GM12878 (cell line): ENCODE data around the gene YIF1A. TPM values are rescaled to one million over a fixed set of nuclear protein-coding genes. Genes with fewer than 3 reads are reported as not detected.

Experiments
- ATF2 ChIP-seq: IDR thresholded peaks from 2 replicates; pipeline ENCODE4 v1.6.1; 2012; ENCODE audit warnings: low read length, inconsistent platforms
- CBX5 ChIP-seq: sonication (generic); IDR thresholded peaks from 2 replicates; pipeline ENCODE4 v1.6.1; 2016; ENCODE audit warnings: low read depth, moderate library complexity, mild to moderate bottlenecking, inconsistent platforms
- CHD1 ChIP-seq: IDR thresholded peaks from 2 replicates; pipeline ENCODE4 v1.6.1; 2012; ENCODE audit warnings: low read depth, low read length, improper control_type of control experiment
- CTCF ChIP-seq, 3 experiments: IDR thresholded peaks in 2 of 3; conservative IDR thresholded peaks in 1 of 3; 2 replicates each; pipeline ENCODE4 v1.5.1; 2011; ENCODE audit warnings: low read depth in 3 of 3, low read length in 3 of 3, mild to moderate bottlenecking in 3 of 3, control low read depth in 2 of 3, moderate library complexity in 2 of 3, inconsistent platforms in 1 of 3, mixed read lengths in 1 of 3; ENCODE audit not compliant: control insufficient read depth in 2 of 3, insufficient read depth in 1 of 3; ENCODE audit errors: extremely low read depth in 1 of 3
- EGR1 ChIP-seq, 2 experiments: IDR thresholded peaks; 1 replicate in 1 of 2; 2 replicates in 1 of 2; pipeline ENCODE4 v1.6.1; 2011 to 2012; ENCODE audit warnings: low read depth in 2 of 2, low read length in 2 of 2, borderline replicate concordance in 1 of 2, mild to moderate bottlenecking in 1 of 2, moderate library complexity in 1 of 2
- IRF3 ChIP-seq: fragments of 450-650 bp; IDR thresholded peaks from 2 replicates; pipeline ENCODE4 v1.6.1; 2014; ENCODE audit warnings: mild to moderate bottlenecking
- IRF5 ChIP-seq: fragments of 450-650 bp; IDR thresholded peaks from 2 replicates; pipeline ENCODE4 v1.6.1; 2017; ENCODE audit warnings: borderline replicate concordance
- LARP7 ChIP-seq: fragments of 450-650 bp; IDR thresholded peaks from 2 replicates; pipeline ENCODE4 v1.6.1; 2017; ENCODE audit warnings: mild to moderate bottlenecking
- NR2F1 ChIP-seq: fragments of 450-650 bp; conservative IDR thresholded peaks from 2 replicates; pipeline ENCODE4 v1.6.1; 2017; ENCODE audit warnings: mild to moderate bottlenecking
- POLR2AphosphoS5 ChIP-seq: IDR thresholded peaks from 2 replicates; pipeline ENCODE4 v1.6.1; 2011; ENCODE audit warnings: mild to moderate bottlenecking, low read length, inconsistent platforms
- RAD21 ChIP-seq: IDR thresholded peaks from 2 replicates; pipeline ENCODE4 v1.6.1; 2011; ENCODE audit warnings: mild to moderate bottlenecking, low read depth, low read length, moderate library complexity; ENCODE audit not compliant: insufficient read depth
- RUNX3 ChIP-seq: IDR thresholded peaks from 2 replicates; pipeline ENCODE4 v1.6.1; 2012; ENCODE audit warnings: low read length, inconsistent platforms
- SMARCA5 ChIP-seq: fragments of 450-650 bp; IDR thresholded peaks from 2 replicates; pipeline ENCODE4 v1.6.1; 2017; ENCODE audit warnings: mild to moderate bottlenecking
- SMC3 ChIP-seq: IDR thresholded peaks from 2 replicates; pipeline ENCODE4 v1.6.1; 2011; ENCODE audit warnings: low read length, improper control_type of control experiment, borderline replicate concordance
- SP1 ChIP-seq: IDR thresholded peaks from one replicate; pipeline ENCODE4 v1.6.1; 2011; ENCODE audit warnings: low read depth, low read length
- TCF12 ChIP-seq: IDR thresholded peaks from 2 replicates; pipeline ENCODE4 v1.6.1; 2011; ENCODE audit warnings: low read depth, mild to moderate bottlenecking, low read length
- ZBTB11 ChIP-seq: fragments of 450-650 bp; formaldehyde crosslinking; IDR thresholded peaks from 2 replicates; pipeline ENCODE4 v1.5.0; 2022; ENCODE audit warnings: mild to moderate bottlenecking, missing genetic modification characterization
- ZNF384 ChIP-seq: IDR thresholded peaks from 2 replicates; pipeline ENCODE4 v1.6.1; 2012; ENCODE audit warnings: low read depth, mild to moderate bottlenecking, low read length, improper control_type of control experiment, borderline replicate concordance
- polyA plus RNA-seq, 11 experiments: library from polyadenylated mRNA; depleted of rRNA in 4 of 11; unstranded in 6 of 11; stranded (reverse) in 5 of 11; fragments of >200 nt; fragmentation: Nextera tagmentation in 4 of 11; fragmentation: Illumina TruSeq in 1 of 11; extraction: Ambion mirVana in 4 of 11; extraction: Trizol in 1 of 11; gene quantifications; 1 replicate in 1 of 11; 2 replicates in 10 of 11; pipeline versions ENCODE4 v1.2.1 to v1.2.3, GENCODE V29; 2011 to 2016; ENCODE audit warnings: inconsistent platforms in 2 of 11, missing spikeins in 2 of 11, low read depth in 1 of 11
- total RNA-seq, 4 experiments: library from RNA; depleted of rRNA in 3 of 4; stranded (reverse); fragments of >200 nt in 3 of 4; fragmentation: Illumina TruSeq in 1 of 4; extraction: Trizol in 1 of 4; gene quantifications; 2 replicates each; pipeline versions ENCODE4 v1.2.1 to v1.2.3, GENCODE V29; 2013 to 2021

Gene YIF1A
- total and polyA plus RNA-seq, 10 of the 15 experiments (the other 5 are each of a cell fraction or from before 2014, with no cell fraction given): 6.6 to 128 (median 71.7) TPM

- no peak for TF ChIP-seq ZNF384
- 0 out of 2 replicates have a peak, but pooled peaks have one; percentile 4 for TF ChIP-seq IRF3
- TF ChIP-seq ATF2: no peak
- peak; percentile 46 for TF ChIP-seq RAD21
- no peak for TF ChIP-seq ZBTB11
- TF ChIP-seq EGR1 (IDR thresholded peaks at IDR 0.05; ENCODE audit: borderline replicate concordance in 1 of 2, low read depth in 2 of 2, low read length in 2 of 2): peak in 1 of 2 experiments; percentile 81; a peak in 2 of 3 replicates
- peak; percentile 23 to 57 (median 30); a peak in 4 of 6 replicates for TF ChIP-seq CTCF (IDR thresholded peaks at IDR 0.05 in 2 of 3, conservative IDR thresholded peaks at IDR 0.05 in 1 of 3; ENCODE audit: control insufficient read depth in 2 of 3, extremely low read depth in 1 of 3, insufficient read depth in 1 of 3, low read depth in 3 of 3, low read length in 3 of 3)
- peak; percentile 18; the same call in 1 of the 2 replicates for TF ChIP-seq LARP7
- 0 out of 2 replicates have a peak, but pooled peaks have one; percentile 37 for TF ChIP-seq SMARCA5
- no peak for TF ChIP-seq CBX5
- peak; percentile 50 for TF ChIP-seq POLR2AphosphoS5
- peak; percentile 70 for TF ChIP-seq SP1
- peak; percentile 98 for TF ChIP-seq NR2F1
- peak; percentile 18; the same call in 1 of the 2 replicates for TF ChIP-seq SMC3
- TF ChIP-seq RUNX3: peak; percentile 96
- TF ChIP-seq CHD1: no peak
- peak; percentile 65; the same call in 1 of the 2 replicates for TF ChIP-seq TCF12
- no peak for TF ChIP-seq IRF5
Measured at GRCh38 chr11:66336234-66337102, 47.5 kb upstream of the YIF1A start, which contains the start of gene RIN1 (continued).
